Stimulated activated CD4-positive, alpha-beta T cell treated with anti-CD3 and anti-CD28 coated beads, TNF-alpha, amount 100 ng/mL, for 48 hours (primary cell): ENCODE measurements around the gene TRABD2B.

ENCODE experiments used
- DNase-seq, 3 donors: peaks; one replicate each; pipeline ENCODE4 v3.0.0-alpha.2; 2020; ENCODE audit warnings: low read depth in 3 of 3

TRABD2B gene

DNA sequence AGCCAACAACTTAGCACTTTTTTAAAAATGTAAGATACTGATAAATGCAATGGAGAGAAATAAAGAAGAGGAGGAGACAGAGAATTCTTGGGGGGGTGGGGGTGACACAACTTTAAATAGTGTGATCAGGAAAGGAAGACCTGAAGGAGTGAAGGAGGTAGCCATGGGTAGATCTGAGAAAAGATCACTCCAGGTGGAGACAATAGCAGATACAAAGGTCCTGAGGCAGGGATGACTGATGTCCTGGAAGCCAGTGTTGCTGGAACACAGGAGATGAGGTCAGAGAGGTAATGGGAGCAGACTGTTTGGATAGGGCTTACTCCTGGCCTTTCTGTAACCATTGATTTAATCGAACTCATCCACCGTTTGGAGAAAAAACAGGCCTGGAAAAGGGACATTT lies 24.6 kb upstream of the TRABD2B start:
- no peak for DNase-seq

DNA sequence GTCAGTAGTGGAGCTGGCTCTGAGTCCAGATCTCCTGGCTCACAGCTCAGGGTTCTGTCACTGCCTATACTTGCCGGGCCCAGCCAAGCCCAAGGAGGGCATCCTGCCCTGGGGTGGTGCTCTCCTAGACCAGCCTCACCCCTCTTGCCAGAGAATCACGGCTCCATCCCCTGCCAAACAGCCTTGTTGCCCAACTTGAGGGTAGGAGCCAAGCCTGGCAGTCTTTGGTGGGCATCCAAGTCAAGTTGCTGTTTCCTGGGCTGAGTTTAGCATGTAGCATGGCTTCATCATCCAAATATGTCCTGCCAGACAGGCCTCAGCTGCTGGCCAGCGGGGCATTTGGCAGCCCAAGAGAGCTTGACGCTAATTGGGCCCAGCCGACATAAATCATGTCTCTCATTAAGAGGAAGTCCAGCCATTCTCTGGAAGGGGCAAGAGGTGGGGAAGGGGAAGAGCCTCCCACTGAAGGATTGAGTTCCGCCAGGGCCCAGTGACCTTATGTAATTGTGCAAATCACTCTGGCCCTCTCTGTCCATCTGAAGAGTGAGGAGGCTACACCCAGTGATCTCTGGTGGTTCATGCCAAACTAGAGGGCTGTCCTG lies 22.6 kb upstream of the TRABD2B start:
- DNase-seq, result no peak

DNA sequence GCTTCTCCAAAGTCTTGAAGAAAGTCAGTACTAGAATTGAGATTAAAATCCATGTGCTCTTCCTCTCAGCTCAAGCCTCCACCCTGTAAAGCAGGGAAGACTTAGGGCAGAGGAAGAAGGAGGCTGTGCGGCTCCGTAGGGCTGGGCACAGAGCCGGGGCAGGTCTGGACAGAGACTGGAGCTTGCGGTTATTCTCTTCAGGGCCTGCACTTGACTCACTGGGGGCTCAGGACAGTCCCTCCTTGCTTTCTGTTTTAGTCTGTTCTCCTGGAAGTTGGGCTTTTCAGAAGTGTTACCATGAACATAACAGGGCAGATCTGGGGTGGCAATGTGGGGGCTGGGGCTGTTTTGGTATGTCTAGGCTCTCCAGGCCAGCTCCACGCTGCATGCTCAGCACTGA lies 21.6 kb upstream of the TRABD2B start:
- DNase-seq, result no peak

DNA sequence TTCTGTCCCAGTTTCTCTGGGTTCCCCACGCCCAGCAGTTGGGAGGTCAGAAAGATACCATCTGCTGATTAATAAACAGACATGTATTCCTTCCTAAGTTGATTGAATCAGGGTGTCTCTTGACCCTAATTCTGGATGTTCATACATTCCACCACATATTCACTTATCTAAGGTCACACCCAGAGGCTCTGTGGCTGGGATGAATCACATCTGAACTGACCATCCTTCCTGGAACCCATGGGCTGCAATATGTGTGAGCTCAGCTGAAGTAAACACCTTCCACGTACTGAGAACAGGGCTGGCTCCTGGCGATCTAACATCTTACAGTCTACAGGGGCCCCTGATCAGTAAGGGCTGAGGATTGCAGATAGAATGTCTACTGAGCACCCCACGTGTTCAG lies 20.5 kb upstream of the TRABD2B start:
- no peak for DNase-seq

DNA sequence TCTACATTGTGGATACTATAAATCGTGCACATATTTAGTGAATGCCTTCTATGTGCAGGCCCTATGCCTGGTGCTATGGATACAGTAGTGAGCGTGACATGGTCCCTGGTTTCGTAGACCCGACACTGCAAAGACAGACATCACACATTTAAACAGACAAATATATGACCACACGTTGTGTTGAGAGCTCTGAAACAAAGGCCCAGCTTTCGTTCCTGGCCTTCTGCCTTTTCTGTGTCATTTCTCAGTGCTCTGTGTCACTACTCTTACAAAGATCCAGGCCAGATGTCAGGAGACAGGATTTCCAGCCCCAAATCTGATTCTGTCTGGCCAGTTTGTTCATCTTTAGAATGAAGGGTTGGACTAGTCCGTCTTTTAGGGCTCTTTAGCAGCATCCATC lies 19.3 kb upstream of the TRABD2B start:
- DNase-seq, result no peak

DNA sequence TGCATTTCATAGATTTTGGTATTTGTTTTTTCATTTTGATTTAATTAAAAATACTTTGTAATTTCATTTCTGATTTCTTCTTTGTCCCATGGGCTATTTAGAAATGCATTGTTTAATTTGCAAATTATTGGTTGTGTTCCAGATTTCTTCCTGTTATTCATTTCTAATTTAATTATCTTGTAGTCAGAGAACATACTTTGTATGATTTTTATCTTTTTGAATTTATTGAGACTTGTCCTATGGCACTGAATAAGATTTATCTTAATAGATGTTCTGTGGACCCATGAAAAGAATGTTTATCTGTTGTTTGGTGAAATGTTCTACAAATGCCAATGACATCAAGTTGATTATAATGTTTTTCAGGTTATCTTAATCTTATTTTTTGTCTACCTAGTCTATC lies 16.1 kb upstream of the TRABD2B start:
- DNase-seq, result no peak

DNA sequence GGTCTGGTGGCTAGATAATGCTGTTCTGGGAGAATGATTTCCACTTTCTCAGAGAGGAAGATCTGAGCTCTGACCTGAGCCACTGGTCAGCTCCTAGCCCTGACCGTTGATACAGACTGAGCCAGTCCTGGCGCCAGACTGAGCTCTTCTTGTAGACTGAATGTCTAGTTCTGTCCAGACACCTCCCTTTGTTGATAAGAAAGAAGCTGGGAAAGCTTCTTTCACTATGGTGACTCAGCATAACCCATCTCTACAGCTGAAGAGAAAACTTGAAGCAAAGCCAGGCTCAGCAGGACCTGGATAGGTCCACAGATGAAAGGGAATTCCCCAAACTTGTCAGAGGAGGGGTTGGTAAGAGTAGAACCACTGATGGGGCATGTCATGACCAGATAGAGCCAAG lies 9.9 kb upstream of the TRABD2B start:
- no peak for DNase-seq

DNA sequence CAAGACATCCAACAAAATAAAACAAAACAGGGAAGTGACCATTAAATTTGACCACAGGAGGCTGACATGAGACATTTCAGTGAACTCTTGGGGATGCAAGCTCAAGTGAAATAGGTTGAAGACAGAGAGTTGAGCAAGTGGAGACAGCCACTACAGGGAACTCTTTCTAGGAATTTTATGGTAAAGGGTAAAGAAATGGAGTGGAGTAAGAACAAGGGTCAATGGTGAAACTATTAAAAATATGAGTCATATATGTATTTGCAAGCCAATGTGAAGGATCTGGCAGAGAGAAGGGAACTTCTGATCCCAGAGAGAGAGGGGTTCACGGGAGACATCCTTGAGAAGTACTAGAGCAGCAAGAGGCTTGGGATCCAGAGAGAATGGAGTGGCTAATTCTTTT lies 9.1 kb upstream of the TRABD2B start:
- DNase-seq, result no peak

DNA sequence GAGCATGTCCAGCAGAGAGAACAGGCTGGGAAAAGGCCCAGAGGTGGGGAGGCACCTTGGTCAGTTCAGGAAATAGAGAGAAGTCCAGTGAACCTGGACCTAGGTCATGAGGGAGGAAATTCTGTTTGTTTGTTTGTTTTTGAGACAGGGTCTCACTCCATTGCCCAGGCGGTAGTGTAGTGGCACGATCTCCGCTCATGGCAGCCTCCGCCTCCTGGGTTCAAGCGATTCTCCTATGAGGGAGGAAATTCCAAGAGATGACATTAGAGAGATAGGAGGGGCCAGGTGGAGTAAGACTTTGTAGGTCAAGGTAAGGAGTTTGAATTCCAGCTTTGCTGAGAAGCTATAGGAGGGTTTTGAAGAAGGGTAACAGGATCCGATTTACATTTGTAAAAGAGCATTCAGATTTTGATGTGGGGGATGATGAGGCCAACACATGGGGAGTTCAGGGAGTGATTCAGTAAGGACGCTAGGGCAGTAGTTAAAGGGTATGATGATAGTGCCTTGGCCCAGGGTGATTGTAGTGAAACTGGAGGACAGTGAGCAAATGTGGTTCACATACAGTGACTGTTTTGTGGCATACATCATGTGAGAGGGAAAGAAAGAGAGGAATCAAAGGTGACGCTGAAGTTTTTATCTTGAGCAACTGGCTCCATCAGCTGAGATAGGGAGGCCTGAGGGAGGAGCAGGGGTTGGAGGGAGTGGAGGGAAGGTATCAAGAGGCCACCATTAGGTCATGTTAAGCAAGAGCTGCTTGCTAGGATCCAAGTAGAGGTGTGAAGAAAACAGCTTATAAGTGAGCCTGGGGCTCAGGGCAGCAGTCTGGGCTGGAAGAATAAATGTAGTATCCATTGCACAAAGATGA lies 8.3 kb upstream of the TRABD2B start:
- DNase-seq, result no peak

DNA sequence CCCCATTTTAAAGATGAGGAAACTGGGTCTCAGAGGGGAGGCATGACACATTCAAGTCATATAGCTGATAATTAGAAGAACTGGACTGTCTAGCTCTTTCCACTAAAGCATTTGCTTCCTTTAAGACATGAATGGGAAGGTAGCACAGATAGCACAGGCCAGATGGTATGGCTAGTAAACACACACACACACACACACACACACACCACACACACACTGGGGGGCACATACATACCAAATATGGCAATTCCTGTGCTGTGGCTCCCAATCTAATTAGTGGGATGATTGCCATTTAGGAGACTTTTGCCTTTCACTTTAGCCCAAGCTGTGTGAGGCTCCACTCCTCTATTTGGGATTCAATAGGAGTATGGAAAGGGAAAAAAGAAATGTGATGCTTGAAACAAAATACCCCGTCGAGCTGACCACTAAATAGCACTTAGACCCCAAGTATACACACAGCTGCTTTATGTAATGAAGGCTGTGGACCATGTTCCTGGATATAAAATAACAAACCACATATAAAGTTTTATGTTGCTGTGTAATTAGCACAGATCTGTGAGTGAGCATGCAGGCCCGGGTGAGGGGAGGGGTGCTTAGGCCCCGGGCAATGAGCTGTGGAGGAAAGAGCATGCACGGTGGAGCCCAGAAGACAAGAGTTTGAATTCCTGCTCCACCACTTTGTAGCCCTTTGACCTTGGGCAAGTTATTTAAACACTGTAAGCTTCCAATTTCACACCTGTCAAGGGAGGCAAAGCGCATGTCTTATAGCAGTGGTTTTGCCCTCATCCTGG lies 6.8 kb upstream of the TRABD2B start:
- no peak for DNase-seq

DNA sequence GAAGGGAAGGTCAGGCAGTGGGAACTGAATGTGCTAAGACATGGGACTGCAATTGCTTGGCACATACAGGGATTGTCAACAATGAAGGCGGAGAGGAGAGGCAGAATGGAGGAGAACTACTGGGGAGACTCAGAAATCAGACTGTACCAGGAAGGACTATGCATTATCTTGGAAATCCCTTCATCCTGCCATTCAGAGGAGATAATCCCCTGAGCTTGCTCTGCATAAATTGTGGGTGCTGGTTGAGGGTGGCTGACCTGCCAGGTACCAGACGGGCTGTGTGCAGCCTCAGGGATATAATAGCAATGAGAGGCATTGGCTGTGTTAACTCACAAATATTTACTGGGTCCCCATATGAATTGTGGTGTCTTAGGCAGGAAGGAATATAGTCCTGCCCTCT lies 5.0 kb upstream of the TRABD2B start:
- DNase-seq, result no peak

DNA sequence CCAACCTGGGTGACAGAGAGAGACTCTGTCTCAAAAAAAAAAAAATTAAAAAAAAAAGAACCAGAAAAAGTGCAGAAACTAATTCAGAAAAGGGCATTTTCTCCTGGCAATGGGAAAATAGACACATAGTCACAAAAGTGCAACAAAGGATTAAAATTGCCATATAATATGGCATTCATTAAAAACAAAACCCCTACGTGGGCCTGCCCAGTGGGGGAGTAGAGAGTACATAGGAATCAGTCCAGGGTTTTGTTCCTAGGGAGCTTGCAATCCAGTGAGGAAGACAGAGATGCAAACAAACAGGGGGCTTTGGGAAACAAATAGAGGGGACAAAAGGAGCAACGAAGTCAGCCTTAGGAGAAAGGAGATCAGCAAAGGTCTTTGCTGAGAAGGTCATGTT lies 4.5 kb upstream of the TRABD2B start:
- no peak for DNase-seq

DNA sequence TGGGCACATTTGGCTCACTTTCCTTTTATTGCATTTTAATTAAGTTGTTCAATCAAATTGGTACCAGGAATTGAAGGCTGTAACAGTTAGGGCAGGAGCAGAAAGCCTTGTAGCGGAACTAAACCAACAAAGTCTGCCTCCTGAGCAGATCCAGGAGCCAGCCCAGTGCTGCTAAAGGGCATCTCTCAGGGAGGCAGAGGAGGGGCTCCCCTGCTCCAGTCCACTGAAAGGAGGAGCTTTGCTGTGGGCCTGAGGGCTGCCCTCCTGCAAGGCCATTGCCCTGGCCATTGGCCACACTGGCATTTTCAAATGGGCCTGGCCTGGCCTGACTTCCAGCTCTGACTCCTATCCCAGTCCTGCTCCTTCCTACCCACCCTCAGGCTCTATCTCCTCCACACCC lies 3.7 kb upstream of the TRABD2B start:
- no peak for DNase-seq

DNA sequence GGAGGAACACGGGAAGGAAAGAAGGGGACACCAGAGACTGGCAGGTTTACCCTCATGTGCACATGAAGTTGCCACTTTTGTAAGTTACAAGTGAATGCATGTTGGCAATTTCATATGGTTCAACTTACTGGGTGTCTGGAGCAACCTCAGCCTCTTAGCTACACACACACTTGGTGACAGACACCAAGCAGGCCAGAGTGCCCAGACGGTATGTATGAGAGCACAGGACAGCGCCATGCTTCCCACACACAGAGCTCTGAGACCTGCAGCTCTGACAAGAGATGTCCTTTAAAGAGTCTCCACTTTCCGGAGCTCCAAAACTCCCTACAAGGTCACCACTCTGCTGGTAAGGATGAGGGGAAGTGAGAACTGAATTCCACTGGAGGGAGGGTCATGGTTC lies 1.9 kb upstream of the TRABD2B start:
- no peak for DNase-seq

DNA sequence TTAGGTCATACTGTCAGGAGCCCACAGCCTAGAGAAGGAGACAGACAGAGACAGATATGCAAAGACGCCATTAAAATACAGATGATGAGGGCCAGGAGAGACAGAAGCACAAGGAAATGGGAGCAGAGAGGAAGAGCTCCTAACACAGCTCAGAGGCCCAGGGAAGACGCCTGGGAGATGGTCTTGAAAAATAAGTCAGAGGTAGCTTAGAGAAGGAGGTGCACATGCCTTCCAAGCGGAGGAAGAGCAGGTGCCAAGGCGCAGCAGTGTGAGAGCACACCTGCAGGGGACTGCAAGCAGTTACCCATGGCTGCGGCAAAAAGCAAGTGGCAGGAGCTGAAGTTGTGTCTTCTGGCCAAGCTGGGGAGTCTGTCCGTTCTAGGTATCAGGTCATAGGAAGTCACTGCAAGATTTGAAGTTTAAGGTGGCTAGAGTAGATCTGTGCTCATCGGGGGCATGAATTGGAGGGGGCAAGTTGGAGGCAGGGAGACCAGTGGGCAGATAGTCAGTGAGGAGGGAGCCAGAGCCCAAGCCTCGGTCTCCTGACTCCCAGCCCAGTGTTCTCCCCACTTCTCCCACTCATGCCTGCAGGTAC lies 1.3 kb upstream of the TRABD2B start:
- DNase-seq, result no peak

DNA sequence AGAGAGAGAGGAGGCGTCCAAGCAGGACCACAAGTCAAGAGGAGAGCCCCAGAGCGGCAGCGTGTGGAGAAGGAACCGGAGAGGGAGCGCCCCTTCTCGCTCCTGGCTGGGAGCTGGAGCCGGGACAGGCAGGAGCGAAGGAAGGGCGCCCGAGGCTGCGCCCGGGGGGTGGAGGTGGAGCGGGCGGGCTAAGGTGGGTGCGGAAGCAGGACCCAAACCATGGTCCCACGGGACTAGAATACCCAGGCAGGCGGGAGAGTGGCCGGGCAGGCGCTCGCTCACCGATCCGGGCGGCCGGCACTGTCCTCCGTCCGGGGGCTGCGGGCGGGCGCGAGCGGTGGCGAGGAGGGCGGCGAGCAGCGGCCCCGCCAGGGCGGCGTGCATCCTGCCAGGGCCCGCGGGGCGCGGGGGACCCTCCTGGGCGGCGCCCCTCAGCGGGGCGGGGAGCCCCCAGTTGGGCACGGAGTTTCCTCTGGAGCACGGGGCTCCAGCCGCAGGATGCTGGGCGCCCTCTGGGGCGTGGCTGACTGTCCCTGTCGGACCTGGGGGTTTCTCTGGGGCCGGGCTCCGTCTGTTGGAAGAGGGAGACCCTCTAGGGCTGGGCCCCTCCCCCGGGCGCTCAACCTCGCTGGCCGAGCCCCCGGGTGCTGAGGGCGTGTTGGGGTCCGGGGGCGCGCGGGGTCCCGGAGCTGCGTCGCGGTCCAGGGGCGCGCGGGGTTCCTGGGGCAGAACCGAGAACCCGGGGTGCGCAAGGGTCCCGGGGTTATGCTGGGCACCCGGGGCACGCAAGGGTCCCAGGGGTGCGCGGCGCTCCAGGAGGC lies 569 bp downstream of the TRABD2B start:
- DNase-seq, result no peak

DNA sequence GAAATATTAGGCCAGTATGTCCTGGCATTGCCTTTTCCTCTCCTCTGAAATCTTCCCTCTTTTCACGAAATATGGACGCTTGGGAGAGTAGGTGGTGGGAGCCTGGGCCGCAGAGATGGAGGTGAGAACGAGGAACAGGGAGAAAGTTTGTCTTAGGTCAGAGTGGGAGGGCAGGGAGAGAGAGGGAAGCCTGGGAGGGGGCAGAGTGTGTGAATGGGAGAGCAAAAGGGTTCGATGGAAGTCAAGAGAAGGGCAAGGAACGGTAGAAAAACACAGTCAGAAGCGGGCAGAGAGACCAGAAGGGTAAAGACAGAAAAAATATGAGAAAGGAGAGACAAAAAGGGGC lies 1.2 kb downstream of the TRABD2B start:
- DNase-seq, result no peak

DNA sequence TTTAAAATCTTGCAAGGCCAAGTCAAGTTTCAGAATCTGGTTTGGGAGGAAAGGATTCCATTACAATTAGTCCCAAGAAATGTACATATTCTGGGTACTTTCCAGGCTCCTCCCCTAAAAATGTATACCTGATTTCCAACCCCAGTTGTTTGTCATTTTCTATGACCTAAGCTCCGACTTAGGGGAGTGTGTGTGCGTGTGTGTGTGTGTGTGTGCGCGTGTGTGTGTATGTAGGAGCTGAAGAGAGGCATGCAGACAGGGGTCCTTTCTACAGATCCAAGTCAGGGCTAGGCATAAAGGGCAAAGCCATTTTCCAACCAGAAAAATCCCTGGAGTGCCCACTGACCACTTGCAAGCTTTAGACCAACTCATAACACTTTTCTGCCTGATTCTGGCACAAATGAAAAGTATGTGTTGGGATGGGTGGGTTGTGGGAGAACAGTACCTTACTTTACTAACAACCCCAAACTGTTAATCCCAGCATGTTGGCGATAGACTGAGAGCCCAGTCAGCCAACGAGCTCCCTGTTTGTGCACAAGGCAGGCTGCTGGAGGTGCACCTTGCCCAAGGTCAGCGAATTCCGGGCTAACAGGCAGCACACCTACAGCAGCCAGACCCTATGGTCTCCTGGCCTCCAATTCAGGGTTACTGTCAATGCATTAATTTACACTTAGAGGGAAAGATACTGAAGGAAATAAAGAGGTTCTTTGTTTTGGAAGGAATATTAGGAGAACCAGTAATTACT lies 1.7 kb downstream of the TRABD2B start:
- DNase-seq, result no peak

DNA sequence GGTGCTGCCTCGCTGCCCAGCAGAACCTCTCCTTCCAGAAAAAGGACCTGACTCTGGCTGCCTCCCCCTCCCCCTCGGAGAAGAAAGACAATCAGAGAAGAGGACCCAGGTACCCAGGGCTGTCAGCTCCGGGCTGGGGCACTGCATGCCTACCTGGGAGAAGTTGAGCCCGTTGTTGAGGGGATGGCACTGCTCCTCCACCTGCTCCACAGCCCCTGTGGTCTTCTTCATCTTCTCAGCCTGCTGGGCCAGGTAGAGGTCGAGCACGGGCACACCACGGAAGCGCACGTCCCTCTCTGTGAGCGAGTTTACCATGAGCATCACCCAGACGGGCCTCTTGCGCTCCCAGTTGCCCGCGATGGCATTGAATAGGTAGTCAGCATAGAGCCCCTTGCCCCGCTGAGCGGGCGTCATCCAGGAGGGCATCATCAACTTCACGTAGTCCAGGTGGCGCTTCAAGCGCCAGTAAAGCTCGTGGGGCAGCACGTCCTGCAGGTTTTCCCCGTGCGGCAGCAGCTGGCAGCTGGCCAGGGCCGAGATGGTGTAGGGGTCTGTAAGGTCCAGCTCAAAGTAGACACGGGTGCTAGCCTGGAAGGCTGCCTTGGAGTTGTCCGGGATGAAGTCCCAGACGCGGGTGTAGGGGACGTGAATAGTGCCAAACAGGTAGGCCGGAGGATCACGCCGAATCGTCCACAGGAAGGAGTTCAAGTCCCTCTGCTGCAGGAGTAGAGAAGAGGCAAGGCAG lies 3.1 kb downstream of the TRABD2B start:
- DNase-seq, result no peak

DNA sequence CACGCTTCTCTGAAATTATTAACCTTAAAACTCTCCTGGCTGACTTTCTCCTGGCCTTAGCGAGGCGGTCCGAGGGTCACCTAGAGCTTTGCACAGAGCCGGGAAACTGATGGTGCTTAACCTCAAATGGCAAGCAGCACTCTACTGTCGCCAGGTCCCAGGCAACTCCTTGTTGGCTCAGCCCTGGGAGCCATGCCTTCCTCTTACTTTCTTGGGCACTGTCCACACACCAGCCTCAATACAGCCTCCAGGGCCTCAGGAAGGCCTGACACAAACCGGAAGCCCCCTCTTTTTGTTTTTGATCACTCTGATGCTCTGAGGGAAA lies 3.8 kb downstream of the TRABD2B start:
- no peak for DNase-seq
